GM12875 (cell line): Measurements from ENCODE around the gene CDKL5.

Source experiments
- H3K4me3 ChIP-seq: one replicate; pipeline ENCODE4 v1.5.1; 2011; ENCODE audit warnings: low read depth, low read length, control low read depth
- TF ChIP-seq, protein P1 (sequence below): IDR thresholded peaks from 2 replicates; pipeline ENCODE4 v1.5.1; 2011; ENCODE audit warnings: low read depth, mild to moderate bottlenecking, control low read depth, inconsistent platforms, low read length, moderate library complexity, borderline replicate concordance; ENCODE audit not compliant: insufficient read depth

CDKL5 gene

GRCh38 chrX:18490806-18491555, 65.6 kb downstream of the CDKL5 start:
- TF ChIP-seq, protein P1, sequence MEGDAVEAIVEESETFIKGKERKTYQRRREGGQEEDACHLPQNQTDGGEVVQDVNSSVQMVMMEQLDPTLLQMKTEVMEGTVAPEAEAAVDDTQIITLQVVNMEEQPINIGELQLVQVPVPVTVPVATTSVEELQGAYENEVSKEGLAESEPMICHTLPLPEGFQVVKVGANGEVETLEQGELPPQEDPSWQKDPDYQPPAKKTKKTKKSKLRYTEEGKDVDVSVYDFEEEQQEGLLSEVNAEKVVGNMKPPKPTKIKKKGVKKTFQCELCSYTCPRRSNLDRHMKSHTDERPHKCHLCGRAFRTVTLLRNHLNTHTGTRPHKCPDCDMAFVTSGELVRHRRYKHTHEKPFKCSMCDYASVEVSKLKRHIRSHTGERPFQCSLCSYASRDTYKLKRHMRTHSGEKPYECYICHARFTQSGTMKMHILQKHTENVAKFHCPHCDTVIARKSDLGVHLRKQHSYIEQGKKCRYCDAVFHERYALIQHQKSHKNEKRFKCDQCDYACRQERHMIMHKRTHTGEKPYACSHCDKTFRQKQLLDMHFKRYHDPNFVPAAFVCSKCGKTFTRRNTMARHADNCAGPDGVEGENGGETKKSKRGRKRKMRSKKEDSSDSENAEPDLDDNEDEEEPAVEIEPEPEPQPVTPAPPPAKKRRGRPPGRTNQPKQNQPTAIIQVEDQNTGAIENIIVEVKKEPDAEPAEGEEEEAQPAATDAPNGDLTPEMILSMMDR, result no peak
- no peak overlapping the region for H3K4me3 ChIP-seq

DNA sequence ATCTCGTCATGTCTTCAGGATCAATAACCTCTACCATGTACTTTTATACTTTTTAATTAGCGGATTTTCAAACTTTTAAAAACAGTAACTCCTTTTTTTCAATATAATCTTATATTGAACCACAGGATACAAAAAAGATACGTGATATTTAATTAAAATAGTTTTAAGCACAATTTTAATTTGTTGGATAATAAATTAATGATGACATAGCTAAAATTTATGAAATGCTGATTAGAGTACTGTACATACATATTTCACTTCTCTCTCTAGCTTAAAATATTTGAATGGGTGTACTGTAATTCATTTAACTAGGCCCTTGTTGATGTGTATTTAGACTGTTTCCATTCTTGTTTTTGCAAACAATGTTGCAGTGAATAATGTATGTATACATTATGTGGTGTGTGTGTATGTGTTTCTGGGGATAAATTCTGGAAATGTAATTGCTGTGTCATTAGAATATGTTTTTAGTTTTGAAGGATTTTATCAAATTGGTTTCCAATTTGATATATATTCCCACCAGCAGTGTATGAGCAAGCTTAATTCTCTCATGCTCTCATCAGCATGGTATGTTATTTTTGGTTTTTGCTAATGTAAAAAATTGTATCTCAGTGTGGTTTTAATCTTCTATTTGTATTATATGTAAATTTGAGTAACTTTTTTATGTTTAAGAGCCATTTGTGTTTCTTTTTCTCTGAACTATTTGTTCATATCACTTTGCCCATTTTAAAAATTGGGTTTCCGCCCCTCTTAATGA, 66.4 kb downstream of the CDKL5 start:
- H3K4me3 ChIP-seq, result no peak overlapping the region
- TF ChIP-seq, protein P1, result no peak

DNA sequence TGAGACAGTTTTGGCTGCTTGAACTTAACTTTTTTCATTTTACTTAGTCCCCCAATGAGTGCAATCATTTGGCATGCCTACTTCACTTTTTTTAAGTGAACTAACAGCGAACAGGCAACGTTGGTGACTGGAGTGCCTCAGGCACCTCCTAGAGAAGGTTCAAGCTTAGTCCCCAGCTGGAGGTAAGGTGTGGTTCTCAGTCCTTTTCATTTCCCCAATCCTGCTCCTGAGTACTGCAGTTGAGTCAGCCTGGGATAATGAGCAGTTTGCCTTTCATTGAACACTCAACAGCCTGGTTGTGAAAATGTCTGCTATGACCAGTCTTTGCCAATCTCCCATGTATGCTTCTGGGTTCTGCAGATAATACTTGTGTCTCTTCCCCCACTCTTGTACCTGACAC, 109.5 kb downstream of the CDKL5 start:
- H3K4me3 ChIP-seq, result no peak overlapping the region
- TF ChIP-seq, protein P1, result no peak

- H3K4me3 ChIP-seq, result no peak overlapping the region
These were observed 111.7 kb downstream of the CDKL5 start for GRCh38 chrX:18537068-18537467.

DNA sequence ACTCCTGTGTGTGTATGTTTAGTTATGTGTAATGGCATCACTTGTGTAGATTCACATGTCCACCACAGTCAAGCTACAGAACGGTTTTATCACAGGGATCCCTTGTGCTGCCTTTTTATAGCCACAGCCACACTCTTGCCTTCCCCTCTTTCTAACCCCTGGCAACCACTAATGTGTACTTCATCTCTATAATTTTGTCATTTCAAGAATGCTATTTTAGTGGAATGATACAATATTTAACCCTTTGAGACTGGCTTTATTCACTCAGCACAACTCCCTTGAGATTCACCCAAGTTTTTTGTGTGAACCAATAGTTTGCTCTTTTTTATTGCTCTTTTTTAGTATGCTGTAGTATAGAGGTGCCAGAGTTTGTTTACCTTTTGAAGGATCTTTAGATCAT, 112.1 kb downstream of the CDKL5 start:
- TF ChIP-seq, protein P1, result no peak
- no peak overlapping the region for H3K4me3 ChIP-seq

More at GRCh38 chrX:18537068-18537467, 111.7 kb downstream of the CDKL5 start:
- TF ChIP-seq, protein P1, result no peak

GRCh38 chrX:18542131-18542530, 116.7 kb downstream of the CDKL5 start:
- no peak overlapping the region for H3K4me3 ChIP-seq
- TF ChIP-seq, protein P1, result no peak
